CD4-positive, alpha-beta T cell (primary cell): ENCODE measurements around the gene MEGF9. TPM values are rescaled to one million over a fixed set of nuclear protein-coding genes. Genes with fewer than 3 reads are reported as not detected.

ENCODE experiments used
- ATAC-seq: fragments of 200-7000 bp; cut with Tn5 transposase; one replicate; pipeline ENCODE4 v1.10.0; 2022; ENCODE audit warnings: mild to moderate bottlenecking; ENCODE audit not compliant: poor library complexity
- CTCF ChIA-PET: fragments of 350-600 bp; sonication (Branson Sonifier 250); formaldehyde crosslinking; loops from one replicate; lab custom pipeline; 2021; ENCODE audit warnings: antibody characterized with exemption, inconsistent platforms; lab: Charles Lee
- POLR2A ChIA-PET: fragments of 350-600 bp; sonication (Branson Sonifier 250); formaldehyde crosslinking; loops from one replicate; lab custom pipeline; 2021; ENCODE audit warnings: antibody characterized with exemption, inconsistent platforms; lab: Charles Lee
- DNase-seq, 14 experiments: peaks; one replicate each; pipeline ENCODE4 v3.0.0-alpha.2; 2013 to 2020; ENCODE audit warnings: mixed read lengths in 2 of 14
- H3K27ac ChIP-seq, 2 donors: one replicate each; pipeline versions ENCODE4 v1.5.1 to v1.7.0; 2013; ENCODE audit warnings: low read length in 2 of 2, low read depth in 1 of 2, mild to moderate bottlenecking in 1 of 2
- H3K27me3 ChIP-seq, 2 experiments: 1 replicate in 1 of 2; 2 replicates in 1 of 2; pipeline versions ENCODE4 v1.6.1 to v1.7.0; 2013; ENCODE audit warnings: low read length in 2 of 2, control low read depth in 1 of 2, mild to moderate bottlenecking in 1 of 2, moderate library complexity in 1 of 2; ENCODE audit not compliant: insufficient read depth in 2 of 2, control insufficient read depth in 1 of 2
- H3K36me3 ChIP-seq: one replicate; pipeline ENCODE4 v1.6.1; 2013; ENCODE audit warnings: low read length, control low read depth; ENCODE audit not compliant: insufficient read depth
- H3K4me1 ChIP-seq: one replicate; pipeline ENCODE4 v1.6.1; 2013; ENCODE audit warnings: low read length, control low read depth; ENCODE audit not compliant: insufficient read depth
- H3K4me3 ChIP-seq: one replicate; pipeline ENCODE4 v1.5.1; 2013; ENCODE audit warnings: mild to moderate bottlenecking, low read length, moderate library complexity
- H3K9me3 ChIP-seq, 2 experiments: 1 replicate in 1 of 2; 2 replicates in 1 of 2; pipeline versions ENCODE4 v1.6.1 to v1.7.0; 2013; ENCODE audit warnings: low read length in 2 of 2, mild to moderate bottlenecking in 2 of 2, control low read depth in 1 of 2, moderate library complexity in 1 of 2; ENCODE audit not compliant: control insufficient read depth in 1 of 2, insufficient read depth in 1 of 2
- H3K27ac Mint-ChIP-seq: one replicate; pipeline ENCODE4 v1.8.0; 2020; ENCODE audit warnings: mixed read lengths
- H3K27me3 Mint-ChIP-seq: one replicate; pipeline ENCODE4 v1.8.0; 2021; ENCODE audit warnings: mixed read lengths
- H3K36me3 Mint-ChIP-seq: one replicate; pipeline ENCODE4 v1.8.0; 2021; ENCODE audit warnings: low read depth, mixed read lengths
- H3K4me1 Mint-ChIP-seq: one replicate; pipeline ENCODE4 v1.8.0; 2021; ENCODE audit warnings: low read depth, mixed read lengths
- H3K4me3 Mint-ChIP-seq: one replicate; pipeline ENCODE4 v1.8.0; 2020; ENCODE audit warnings: mild to moderate bottlenecking, mixed read lengths
- H3K9me3 Mint-ChIP-seq: one replicate; pipeline ENCODE4 v1.8.0; 2020; ENCODE audit warnings: mixed read lengths
- intact Hi-C, 2 experiments: fragments of 100-400 bp; cut with DNase I in 1 of 2; cut with micrococcal nuclease in 1 of 2; formaldehyde crosslinking; loops; one replicate each; pipeline versions ENCODE4 v1.15.1 to v1.9.0; 2023 to 2025; cut with DNase I, micrococcal nuclease
- total RNA-seq, 174 experiments: library from RNA in 2 of 174; stranded (reverse) in 2 of 174; gene quantifications; one replicate each; pipeline ENCODE4 v1.2.3 and lab custom pipeline; 2021 to 2026
- TF ChIP-seq, protein P1 (sequence below): fragments of 200-600 bp; IDR thresholded peaks from one replicate; pipeline ENCODE4 v1.8.0; 2022; ENCODE audit warnings: antibody characterized with exemption, mild to moderate bottlenecking

Gene MEGF9
- total RNA-seq, 2 experiments from 2014 or later, result 4.0 to 4.5 TPM

DNA sequence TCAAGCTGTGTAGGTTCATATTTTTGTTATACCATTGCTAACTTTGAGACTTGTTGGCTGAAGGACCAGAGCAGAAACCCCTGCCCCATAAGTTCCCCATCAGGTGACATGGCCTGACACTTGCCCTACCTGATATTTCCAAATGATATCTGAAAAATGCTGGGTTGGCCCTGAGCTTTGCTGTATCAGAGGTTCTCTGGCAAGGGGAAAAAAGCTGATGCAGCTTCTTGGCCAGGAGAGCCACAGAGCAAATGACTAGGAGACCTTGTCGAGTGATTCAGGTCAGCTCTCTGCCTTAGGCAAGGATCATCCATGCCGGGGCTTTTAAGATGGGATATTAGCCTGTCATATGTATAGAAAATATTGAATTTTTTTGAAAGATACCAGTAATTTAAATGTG, 2.9 kb upstream of the MEGF9 start:
- POLR2A ChIA-PET, result no interaction called here
- H3K27me3 Mint-ChIP-seq, result no peaks in the 10 kb centered on the region

DNA sequence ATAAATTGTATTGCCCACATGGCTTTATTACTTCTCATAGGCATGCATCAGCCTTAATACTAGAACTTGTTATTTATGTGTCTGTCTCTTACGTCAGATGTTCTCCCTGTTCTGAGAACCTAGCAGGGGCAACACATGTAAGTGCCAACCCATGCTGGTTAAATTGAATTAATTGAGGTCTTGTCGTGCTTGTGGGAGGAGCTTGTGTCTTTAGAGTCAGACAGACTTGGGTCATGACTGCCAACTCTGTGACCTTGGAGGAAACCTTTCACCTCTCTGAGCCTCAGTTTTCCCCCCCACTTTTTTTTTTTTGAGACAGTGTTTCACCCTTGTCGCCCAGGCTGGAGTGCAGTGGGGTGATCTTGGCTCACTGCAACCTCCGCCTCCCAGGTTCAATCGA, 2.2 kb upstream of the MEGF9 start:
- Histone ChIP-seq H3K4me1 (peaks cover 26% of the 10 kb centered on the region), H3K4me3 (no peak overlapping the region), H3K36me3 (no peaks in the 10 kb centered on the region), H3K27me3 (no peaks in the 10 kb centered on the region), H3K9me3 (no peaks in the 10 kb centered on the region), H3K27ac (no peak overlapping the region)
- Mint-ChIP-seq H3K27ac (peak overlapping the region; percentile 2), H3K4me1 (peaks cover 24% of the 10 kb centered on the region), H3K9me3 (no peaks in the 10 kb centered on the region), H3K27me3 (no peaks in the 10 kb centered on the region), H3K36me3 (no peaks in the 10 kb centered on the region), H3K4me3 (peak overlapping the region; percentile 58)
- intact Hi-C loops, result loop anchor here in 1 of 2 experiments (10.0 kb wide), 1 partner anchor 128 kb away; the partner anchor contains the start of gene PSMD5
- DNase-seq (no peak), ATAC-seq (no peak)
- ChIA-PET POLR2A (no interaction called here), CTCF (no interaction called here)
- TF ChIP-seq, protein P1, sequence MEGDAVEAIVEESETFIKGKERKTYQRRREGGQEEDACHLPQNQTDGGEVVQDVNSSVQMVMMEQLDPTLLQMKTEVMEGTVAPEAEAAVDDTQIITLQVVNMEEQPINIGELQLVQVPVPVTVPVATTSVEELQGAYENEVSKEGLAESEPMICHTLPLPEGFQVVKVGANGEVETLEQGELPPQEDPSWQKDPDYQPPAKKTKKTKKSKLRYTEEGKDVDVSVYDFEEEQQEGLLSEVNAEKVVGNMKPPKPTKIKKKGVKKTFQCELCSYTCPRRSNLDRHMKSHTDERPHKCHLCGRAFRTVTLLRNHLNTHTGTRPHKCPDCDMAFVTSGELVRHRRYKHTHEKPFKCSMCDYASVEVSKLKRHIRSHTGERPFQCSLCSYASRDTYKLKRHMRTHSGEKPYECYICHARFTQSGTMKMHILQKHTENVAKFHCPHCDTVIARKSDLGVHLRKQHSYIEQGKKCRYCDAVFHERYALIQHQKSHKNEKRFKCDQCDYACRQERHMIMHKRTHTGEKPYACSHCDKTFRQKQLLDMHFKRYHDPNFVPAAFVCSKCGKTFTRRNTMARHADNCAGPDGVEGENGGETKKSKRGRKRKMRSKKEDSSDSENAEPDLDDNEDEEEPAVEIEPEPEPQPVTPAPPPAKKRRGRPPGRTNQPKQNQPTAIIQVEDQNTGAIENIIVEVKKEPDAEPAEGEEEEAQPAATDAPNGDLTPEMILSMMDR, result no peak

More for the DNA sequence above, 2.9 kb upstream of the MEGF9 start:
- H3K9me3 ChIP-seq, result no peaks in the 10 kb centered on the region
- ATAC-seq, result no peak
- H3K4me1 ChIP-seq, result peaks cover 20% of the 10 kb centered on the region
- Mint-ChIP-seq H3K4me1 (peaks cover 17% of the 10 kb centered on the region), H3K27ac (no peak overlapping the region), H3K9me3 (no peaks in the 10 kb centered on the region), H3K4me3 (no peak overlapping the region), H3K36me3 (no peaks in the 10 kb centered on the region)
- no peaks in the 10 kb centered on the region for H3K27me3 ChIP-seq
- TF ChIP-seq, protein P1, result no peak
- no peak for DNase-seq
- no peaks in the 10 kb centered on the region for H3K36me3 ChIP-seq
- CTCF ChIA-PET, result no interaction called here
- intact Hi-C loops, result loop anchor here in 1 of 2 experiments (10.0 kb wide), 1 partner anchor 128 kb away; the partner anchor contains the start of gene PSMD5
- H3K4me3 ChIP-seq, result no peak overlapping the region
- no peak overlapping the region for H3K27ac ChIP-seq

DNA sequence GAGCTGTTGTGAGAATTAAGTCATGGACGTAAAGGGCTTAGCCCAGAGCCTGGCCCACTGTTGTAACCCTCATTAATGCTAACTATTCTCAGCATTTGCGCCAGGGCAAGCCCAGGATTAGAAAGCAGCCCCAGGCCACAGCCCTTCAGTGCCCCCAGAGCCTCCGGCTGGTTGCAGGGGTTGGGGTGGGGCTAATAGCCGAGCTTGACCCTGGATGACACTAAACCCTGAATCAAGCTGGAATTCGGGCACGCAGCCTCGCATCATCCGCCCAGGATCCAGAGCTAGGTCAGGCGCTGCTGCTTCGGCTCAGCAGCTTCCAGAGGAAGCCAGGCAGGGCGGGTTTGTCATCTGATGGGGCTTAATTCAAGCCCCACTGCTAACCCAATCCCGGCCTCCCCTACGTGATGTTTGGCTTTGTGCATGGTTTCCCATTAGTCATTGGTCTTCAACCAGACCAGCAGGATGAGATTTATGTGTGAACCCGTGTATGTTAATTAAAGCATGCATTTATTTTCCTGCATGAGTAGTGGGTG, 1.2 kb upstream of the MEGF9 start:
- CTCF ChIA-PET, result interaction anchor here (1.0 to 1.2 kb wide), 2 partner anchors 9 to 96 kb away, joined by 3 to 4 read pairs; no protein-coding TSS in a partner anchor
- H3K36me3 Mint-ChIP-seq, result no peaks in the 10 kb centered on the region
- H3K27me3 ChIP-seq, result no peaks in the 10 kb centered on the region
- TF ChIP-seq, protein P1, result no peak
- DNase-seq, result peak in 1 of 14 experiments; percentile 33
- intact Hi-C loops, result loop anchor here in 1 of 2 experiments (2.0 to 10.0 kb wide), 3 partner anchors 129 to 153 kb away; partner anchors contain the start of gene PSMD5
- H3K27ac ChIP-seq, result no peak overlapping the region
- H3K9me3 ChIP-seq, result no peaks in the 10 kb centered on the region
- peaks cover 26% of the 10 kb centered on the region for H3K4me1 ChIP-seq
- H3K27ac Mint-ChIP-seq, result peak overlapping the region; percentile 56
- H3K27me3 Mint-ChIP-seq, result no peaks in the 10 kb centered on the region
- ATAC-seq, result no peak
- H3K36me3 ChIP-seq, result no peaks in the 10 kb centered on the region
- POLR2A ChIA-PET, result interaction anchor here (0.6 to 1.3 kb wide), 5 partner anchors 40 to 653 kb away, joined by 3 to 7 read pairs (median 3); partner anchors contain the start of genes FBXW2 and PSMD5
- H3K9me3 Mint-ChIP-seq, result no peaks in the 10 kb centered on the region
- peak overlapping the region; percentile 86 for H3K4me3 Mint-ChIP-seq
- peak overlapping the region; percentile 82 for H3K4me3 ChIP-seq
- H3K4me1 Mint-ChIP-seq, result peaks cover 34% of the 10 kb centered on the region
